COLO668 (cell line): ENCODE measurements around the gene SPIRE1.
"Not testable (repeated sequence)": the region's sequence is repeated elsewhere in the genome, so short reads cannot be mapped to it uniquely, and the experiment has no call there.

Experiments used
- DNase-seq: peaks from one replicate; lab custom pipeline; 2025; ENCODE audit not compliant: unreplicated experiment; lab: John Stamatoyannopoulos, UW

SPIRE1 gene

GRCh38 chr18:12497296-12497695 lies 160.6 kb downstream of the SPIRE1 start:
- no peak for DNase-seq

DNA sequence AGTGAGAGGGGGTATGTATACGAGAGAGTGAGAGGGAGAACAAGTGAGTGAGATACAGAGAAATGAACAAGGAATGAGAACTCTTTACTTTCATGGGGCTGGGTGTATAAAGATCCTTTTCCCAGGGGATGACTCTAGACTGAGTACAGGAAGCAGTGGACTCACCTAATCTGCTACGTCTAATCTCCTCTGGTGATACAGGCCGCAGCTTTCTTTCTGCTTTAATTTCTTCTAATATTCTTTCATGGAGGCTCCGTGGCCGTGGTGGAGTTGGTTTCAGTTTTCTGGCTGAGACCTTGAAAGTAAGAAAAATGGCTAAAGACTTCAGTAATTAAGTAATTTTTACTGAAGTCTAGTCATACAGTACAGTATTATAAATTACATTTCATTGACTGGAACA lies 165.0 kb downstream of the SPIRE1 start:
- no peak for DNase-seq

GRCh38 chr18:12491611-12492435 lies 166.1 kb downstream of the SPIRE1 start:
- no peak for DNase-seq

DNA sequence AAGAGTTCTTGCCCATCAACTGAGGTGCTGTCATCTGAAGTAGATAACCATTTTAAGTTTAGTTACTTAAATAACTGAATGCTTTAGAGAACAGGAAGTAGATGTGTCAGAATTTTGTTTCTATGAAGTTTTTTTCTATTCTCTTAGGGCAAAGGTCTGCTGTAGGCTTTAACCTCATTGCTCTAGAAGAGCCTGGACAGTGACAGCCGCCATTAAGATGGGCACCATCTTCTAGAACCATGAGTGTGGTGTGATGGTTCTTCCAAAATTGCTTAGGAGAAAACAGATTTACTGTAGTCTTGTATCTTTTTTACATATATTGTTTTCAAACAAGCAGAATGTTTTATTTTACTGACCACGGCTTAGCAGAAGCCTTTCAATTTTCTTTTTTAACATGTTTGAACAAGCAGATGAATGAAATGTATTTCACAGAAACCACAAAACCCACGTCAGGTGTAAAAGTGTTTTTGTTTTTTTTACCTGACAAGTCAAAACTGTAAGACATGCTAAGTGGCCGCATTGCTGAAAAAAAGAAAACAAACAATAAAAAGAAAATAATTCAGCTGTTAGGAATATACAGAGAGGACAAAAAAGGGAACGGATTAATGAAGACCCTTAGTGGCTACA lies 172.3 kb downstream of the SPIRE1 start:
- no peak for DNase-seq

DNA sequence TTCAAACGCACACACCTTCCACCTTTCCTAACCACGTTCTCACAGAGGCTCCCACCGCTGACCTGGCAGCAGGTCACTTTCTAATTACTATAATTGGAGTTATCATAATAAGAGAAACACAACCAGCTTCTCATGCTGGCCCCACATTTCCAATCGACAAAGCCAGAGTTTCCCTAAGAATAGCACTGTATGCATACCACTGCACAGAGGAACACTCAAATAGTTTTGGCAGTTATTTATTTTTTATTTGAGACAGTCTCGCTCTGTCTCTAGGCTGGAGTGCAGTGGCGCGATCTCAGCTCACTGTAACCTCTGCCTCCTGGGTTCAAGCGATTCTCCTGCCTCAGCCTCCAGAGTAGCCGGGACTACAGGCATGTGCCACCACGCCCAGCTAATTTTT lies 176.0 kb downstream of the SPIRE1 start:
- DNase-seq = not testable (repeated sequence)

DNA sequence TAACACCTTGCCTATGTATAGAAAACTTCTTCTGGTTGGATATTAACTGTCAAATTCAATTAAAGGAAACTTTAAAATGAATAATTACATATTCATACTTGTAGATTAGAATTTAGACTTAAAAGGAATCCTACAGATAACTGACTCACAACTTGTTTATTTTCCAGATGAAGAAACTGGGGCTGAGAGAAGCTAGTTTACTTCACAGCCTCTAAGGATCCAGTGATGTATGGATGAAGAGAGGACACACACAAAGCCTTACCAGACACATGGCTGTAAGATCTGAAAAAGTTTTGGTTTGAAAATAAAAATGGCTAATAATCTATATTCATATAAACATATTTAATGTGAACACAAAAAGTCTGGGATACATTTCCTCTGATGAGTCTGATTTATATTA lies 177.9 kb downstream of the SPIRE1 start:
- no peak for DNase-seq

- DNase-seq = no peak
These were observed 178.4 kb downstream of the SPIRE1 start for GRCh38 chr18:12479536-12479935.

- no peak for DNase-seq
These were observed 179.4 kb downstream of the SPIRE1 start for GRCh38 chr18:12478269-12479047.

GRCh38 chr18:12477606-12478005 lies 180.3 kb downstream of the SPIRE1 start:
- DNase-seq = no peak

- no peak for DNase-seq
These were observed 181.0 kb downstream of the SPIRE1 start for GRCh38 chr18:12476955-12477354.

DNA sequence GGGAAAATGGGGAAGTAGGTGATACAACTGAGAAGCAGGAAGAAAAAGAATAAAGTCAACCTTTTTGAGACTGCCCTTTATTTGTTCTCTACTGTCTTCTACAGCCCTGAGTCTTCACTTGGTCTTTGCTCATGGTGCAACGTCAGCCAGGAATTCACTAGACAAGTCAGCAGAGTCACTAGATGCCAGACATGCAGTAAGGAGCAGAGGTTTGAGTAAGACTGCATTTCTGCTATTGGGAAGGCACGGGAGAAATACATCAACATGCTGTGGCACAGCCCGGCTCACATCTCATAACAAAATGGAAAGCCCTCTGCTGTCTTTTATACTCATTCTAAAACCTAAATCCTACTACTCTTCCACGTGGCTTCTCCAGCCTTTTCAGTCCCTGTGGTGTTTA lies 183.0 kb downstream of the SPIRE1 start:
- no peak for DNase-seq

- DNase-seq = no peak
These were observed 183.8 kb downstream of the SPIRE1 start for GRCh38 chr18:12474146-12474545.

GRCh38 chr18:12470382-12471075 lies 187.4 kb downstream of the SPIRE1 start:
- no peak for DNase-seq

DNA sequence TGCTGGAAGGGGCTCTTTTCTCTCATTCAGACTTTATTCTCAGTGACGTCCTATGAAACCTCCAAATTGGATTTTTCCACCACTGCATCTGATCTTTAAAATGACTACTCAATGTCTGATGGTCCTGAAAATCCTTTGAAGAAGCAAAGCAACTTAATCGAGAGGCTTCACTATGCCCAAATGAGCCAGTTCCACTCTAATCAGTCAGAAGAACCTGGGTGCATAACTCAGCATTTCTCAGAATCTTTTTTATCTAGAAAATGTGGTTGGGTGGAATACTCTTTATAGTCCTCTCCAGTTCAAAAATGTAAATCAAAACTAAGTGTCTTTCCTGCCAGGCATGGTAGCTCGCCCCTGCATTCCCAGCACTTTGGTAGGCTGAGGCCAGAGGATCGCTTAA lies 189.5 kb downstream of the SPIRE1 start:
- no peak for DNase-seq

DNA sequence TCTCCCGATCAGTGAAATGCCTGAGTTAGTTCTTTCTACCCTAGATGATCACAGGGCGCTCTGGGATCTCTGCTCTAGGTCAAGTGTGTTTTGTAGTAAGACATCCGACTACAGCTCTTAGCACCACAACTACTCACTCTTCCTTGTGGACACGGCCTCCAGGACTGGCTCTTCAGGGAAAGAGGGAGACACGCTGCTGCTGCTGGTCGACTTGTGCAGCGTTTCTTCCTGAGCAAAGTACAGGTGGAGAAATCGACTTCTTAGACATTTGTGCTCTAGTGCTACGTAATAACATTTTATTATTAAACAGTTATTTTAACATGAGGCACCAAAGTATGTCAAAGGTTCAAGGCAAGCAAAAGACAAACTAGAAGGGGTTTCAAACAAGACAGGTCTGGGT lies 193.2 kb downstream of the SPIRE1 start:
- DNase-seq = no peak

DNA sequence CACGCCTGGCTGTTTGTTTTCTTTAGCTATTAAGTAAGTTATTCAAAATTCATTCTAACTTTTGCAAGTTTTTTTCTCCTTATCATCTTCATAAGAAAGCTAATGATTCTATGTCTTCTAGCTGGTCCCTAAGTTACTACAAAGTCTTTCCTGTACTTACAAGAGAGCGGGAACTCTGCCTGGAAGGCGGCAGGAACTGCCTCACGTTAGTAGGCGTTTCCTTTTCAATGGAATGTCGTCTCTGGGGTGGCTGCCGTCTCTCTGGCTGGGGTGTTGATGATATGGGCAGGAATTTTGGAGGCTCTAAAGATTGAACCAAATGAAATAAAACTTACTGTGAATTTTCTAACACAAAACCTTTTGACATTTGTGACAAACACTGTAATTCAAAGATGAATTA lies 194.7 kb downstream of the SPIRE1 start:
- DNase-seq = no peak

DNA sequence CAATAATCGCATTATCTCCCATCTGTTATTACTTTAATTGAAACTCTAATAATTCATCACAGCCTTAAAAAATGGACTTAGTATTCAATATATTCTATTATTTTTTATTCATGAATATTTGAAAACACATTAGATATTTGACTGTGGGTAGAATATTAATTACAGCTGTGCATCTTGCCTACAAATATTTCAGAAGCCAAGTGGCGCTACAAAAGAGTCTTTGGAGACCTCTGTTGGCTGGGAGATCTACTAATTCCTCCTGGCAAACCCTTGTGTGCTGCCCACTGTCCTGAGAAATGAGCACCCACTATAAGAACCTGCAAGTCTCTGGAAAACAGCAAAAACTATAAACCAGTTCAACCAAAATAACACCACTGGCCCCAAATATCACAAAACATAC lies 195.7 kb downstream of the SPIRE1 start:
- DNase-seq = no peak

- DNase-seq = no peak
These were observed 196.6 kb downstream of the SPIRE1 start for GRCh38 chr18:12461326-12461725.

- no peak for DNase-seq
These were observed 197.0 kb downstream of the SPIRE1 start for GRCh38 chr18:12460874-12461273.

DNA sequence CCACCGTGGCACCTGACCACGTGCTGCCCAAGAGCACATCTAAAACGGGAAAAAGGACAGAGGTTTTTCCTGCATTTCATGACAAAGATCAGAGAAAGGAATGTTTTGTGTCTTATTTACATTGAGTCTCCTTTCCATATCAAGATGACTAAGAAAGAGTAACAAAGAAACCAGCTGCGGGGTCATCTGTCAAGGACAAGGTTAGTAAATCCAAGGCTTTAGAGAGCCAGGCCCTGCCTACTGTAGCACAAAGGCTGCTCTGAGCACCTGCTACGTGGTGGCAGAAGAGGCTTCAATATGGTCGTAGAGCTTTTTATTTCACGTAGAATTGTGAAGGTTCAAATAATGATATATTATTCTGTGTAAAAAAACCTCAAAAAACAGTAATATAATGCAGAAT lies 199.1 kb downstream of the SPIRE1 start:
- peak; percentile 17 for DNase-seq

DNA sequence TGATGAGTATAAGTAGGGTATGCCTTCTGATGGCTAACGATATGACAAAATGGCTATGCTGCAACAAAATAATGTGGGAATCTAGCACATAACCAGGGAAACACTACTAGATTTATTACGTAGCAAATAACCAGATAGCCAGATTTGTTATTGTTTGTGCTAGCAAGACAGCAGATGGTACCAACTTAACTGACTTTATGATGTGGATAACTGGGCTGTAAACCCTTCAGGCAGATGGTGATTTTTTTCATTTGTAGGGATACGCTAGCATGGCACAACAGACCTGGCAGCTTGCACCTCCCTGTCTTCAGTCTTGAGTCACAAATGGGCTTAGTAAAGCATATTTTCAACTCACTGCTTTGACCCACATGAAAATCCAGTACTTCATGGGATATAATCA lies 201.5 kb downstream of the SPIRE1 start:
- no peak for DNase-seq
